GM21737 (cell line): ENCODE data around the gene ZNF32.

Source experiments
- ATAC-seq: cut with Tn5 transposase; IDR thresholded peaks from one replicate; pipeline ENCODE4 v1.9.1; 2021; ENCODE audit warnings: mild to moderate bottlenecking, moderate library complexity; ENCODE audit not compliant: unreplicated experiment

Gene ZNF32

GRCh38 chr10:43681220-43681619 is 32.5 kb upstream of the ZNF32 start:
- ATAC-seq: no peak

GRCh38 chr10:43680035-43680434 is 31.4 kb upstream of the ZNF32 start:
- no peak for ATAC-seq

GRCh38 chr10:43679509-43679908 is 30.8 kb upstream of the ZNF32 start:
- no peak for ATAC-seq

- no peak for ATAC-seq
Observed at GRCh38 chr10:43678654-43679053, 30.0 kb upstream of the ZNF32 start.

GRCh38 chr10:43676901-43677300 is 28.2 kb upstream of the ZNF32 start:
- no peak for ATAC-seq

GRCh38 chr10:43676331-43676730 is 27.6 kb upstream of the ZNF32 start:
- no peak for ATAC-seq

- ATAC-seq: no peak
Observed at GRCh38 chr10:43674553-43675210, 26.0 kb upstream of the ZNF32 start.

- no peak for ATAC-seq
Observed at GRCh38 chr10:43673471-43673870, 24.8 kb upstream of the ZNF32 start.

- no peak for ATAC-seq
Observed at GRCh38 chr10:43671659-43672531, 23.2 kb upstream of the ZNF32 start.

- no peak for ATAC-seq
Observed at GRCh38 chr10:43669386-43669785, 20.7 kb upstream of the ZNF32 start.

GRCh38 chr10:43667761-43668386 is 19.2 kb upstream of the ZNF32 start:
- ATAC-seq: no peak

- ATAC-seq: no peak
Observed at GRCh38 chr10:43667317-43667731, 18.6 kb upstream of the ZNF32 start.

- no peak for ATAC-seq
Observed at GRCh38 chr10:43666552-43666951, 17.9 kb upstream of the ZNF32 start.

GRCh38 chr10:43665054-43665453 is 16.4 kb upstream of the ZNF32 start:
- no peak for ATAC-seq

- no peak for ATAC-seq
Observed at GRCh38 chr10:43658227-43658626, 9.5 kb upstream of the ZNF32 start.

- ATAC-seq: no peak
Observed at GRCh38 chr10:43655311-43655710, 6.6 kb upstream of the ZNF32 start.

- no peak for ATAC-seq
Observed at GRCh38 chr10:43653746-43654145, 5.1 kb upstream of the ZNF32 start.

- ATAC-seq: no peak
Observed at GRCh38 chr10:43649185-43649523, 473 bp upstream of the ZNF32 start.

GRCh38 chr10:43648095-43648397 is 635 bp downstream of the ZNF32 start:
- no peak for ATAC-seq

- no peak for ATAC-seq
Observed at GRCh38 chr10:43647576-43647975, 1.1 kb downstream of the ZNF32 start.

GRCh38 chr10:43645866-43646265 is 2.8 kb downstream of the ZNF32 start:
- no peak for ATAC-seq

GRCh38 chr10:43644252-43644651 is 4.4 kb downstream of the ZNF32 start:
- no peak for ATAC-seq
